Memory B cell (primary cell): ENCODE data around the gene UNK.

Experiments used
- ATAC-seq: fragments of 150-1000 bp; cut with Tn5 transposase; 2 replicates; pipeline ENCODE4 v1.10.0; 2021; ENCODE audit warnings: low read depth, mild to moderate bottlenecking, moderate library complexity
- DNase-seq, 2 donors: peaks; one replicate each; pipeline ENCODE4 v3.0.0; 2022; ENCODE audit warnings: low spot score in 2 of 2
- H3K27ac Mint-ChIP-seq: one replicate; pipeline ENCODE4 v1.8.0; 2022; ENCODE audit warnings: mild to moderate bottlenecking, moderate library complexity, mixed read lengths
- H3K27me3 Mint-ChIP-seq: one replicate; pipeline ENCODE4 v1.8.0; 2022; ENCODE audit warnings: mixed read lengths
- H3K36me3 Mint-ChIP-seq: one replicate; pipeline ENCODE4 v1.8.0; 2022; ENCODE audit warnings: mild to moderate bottlenecking, mixed read lengths
- H3K4me1 Mint-ChIP-seq: one replicate; pipeline ENCODE4 v1.8.0; 2022; ENCODE audit warnings: mixed read lengths
- H3K4me3 Mint-ChIP-seq: one replicate; pipeline ENCODE4 v1.8.0; 2022; ENCODE audit warnings: mild to moderate bottlenecking, moderate library complexity, mixed read lengths
- H3K9me3 Mint-ChIP-seq: one replicate; pipeline ENCODE4 v1.8.0; 2022; ENCODE audit warnings: mixed read lengths

The UNK gene

GRCh38 chr17:75842963-75843576 is 58.5 kb downstream of the UNK start:
- H3K27me3 Mint-ChIP-seq, result no peaks in the 10 kb centered on the region
- peak overlapping the region; percentile 94 for H3K4me3 Mint-ChIP-seq
- ATAC-seq (no peak), DNase-seq (no peak)
- H3K27ac Mint-ChIP-seq, result peak overlapping the region; percentile 89
- no peaks in the 10 kb centered on the region for H3K9me3 Mint-ChIP-seq
- peaks cover 15% of the 10 kb centered on the region for H3K4me1 Mint-ChIP-seq
- peaks cover 14% of the 10 kb centered on the region for H3K36me3 Mint-ChIP-seq

- Mint-ChIP-seq H3K27me3 (no peaks in the 10 kb centered on the region), H3K9me3 (no peaks in the 10 kb centered on the region), H3K4me1 (peaks cover 20% of the 10 kb centered on the region), H3K4me3 (peak within 1 kb of the TSS; percentile 94), H3K36me3 (peaks cover 16% of the 10 kb centered on the region), H3K27ac (peak within 1 kb of the TSS; percentile 89)
- ATAC-seq (peak; percentile 45), DNase-seq (peak; percentile 25 to 50)
Observed at GRCh38 chr17:75843577-75844529, 59.2 kb downstream of the UNK start, which contains the start of gene UNC13D. UNC13D (minus strand) TSS chr17:75844404; CDS start chr17:75844337, 67 bp downstream.

- peaks cover 19% of the 10 kb centered on the region for H3K36me3 Mint-ChIP-seq
- H3K27me3 Mint-ChIP-seq, result no peaks in the 10 kb centered on the region
- peaks cover 20% of the 10 kb centered on the region for H3K4me1 Mint-ChIP-seq
- no peak for DNase-seq
- H3K4me3 Mint-ChIP-seq, result peak overlapping the region; percentile 94
- peak; percentile 7 for ATAC-seq
- no peaks in the 10 kb centered on the region for H3K9me3 Mint-ChIP-seq
- peak overlapping the region; percentile 89 for H3K27ac Mint-ChIP-seq
Observed at GRCh38 chr17:75844530-75845057, 60.0 kb downstream of the UNK start.

- peak; percentile 83 for ATAC-seq
- H3K27me3 Mint-ChIP-seq, result no peaks in the 10 kb centered on the region
- H3K36me3 Mint-ChIP-seq, result peaks cover 21% of the 10 kb centered on the region
- no peaks in the 10 kb centered on the region for H3K9me3 Mint-ChIP-seq
- H3K4me1 Mint-ChIP-seq, result peaks cover 20% of the 10 kb centered on the region
- peak overlapping the region; percentile 69 for H3K4me3 Mint-ChIP-seq
- H3K27ac Mint-ChIP-seq, result peak overlapping the region; percentile 80
- peak; percentile 75 for DNase-seq
Observed at GRCh38 chr17:75845058-75845711, 60.6 kb downstream of the UNK start.

- Mint-ChIP-seq H3K4me3 (no peak overlapping the region), H3K27ac (peak overlapping the region; percentile 80), H3K9me3 (no peaks in the 10 kb centered on the region), H3K4me1 (peaks cover 20% of the 10 kb centered on the region), H3K36me3 (peaks cover 21% of the 10 kb centered on the region), H3K27me3 (no peaks in the 10 kb centered on the region)
- DNase-seq (no peak), ATAC-seq (no peak)
Observed at GRCh38 chr17:75845933-75846691, 61.5 kb downstream of the UNK start.

GRCh38 chr17:75846692-75847613 is 62.3 kb downstream of the UNK start:
- Mint-ChIP-seq H3K27me3 (no peaks in the 10 kb centered on the region), H3K4me1 (peaks cover 20% of the 10 kb centered on the region), H3K4me3 (no peak overlapping the region), H3K36me3 (peaks cover 21% of the 10 kb centered on the region), H3K27ac (no peak overlapping the region), H3K9me3 (no peaks in the 10 kb centered on the region)
- ATAC-seq (no peak), DNase-seq (no peak)

- Mint-ChIP-seq H3K27ac (no peak overlapping the region), H3K4me1 (peaks cover 17% of the 10 kb centered on the region), H3K27me3 (no peaks in the 10 kb centered on the region), H3K4me3 (no peak overlapping the region), H3K9me3 (no peaks in the 10 kb centered on the region), H3K36me3 (peaks cover 19% of the 10 kb centered on the region)
- no peak for ATAC-seq
- DNase-seq, result no peak
Observed at GRCh38 chr17:75847614-75848522, 63.3 kb downstream of the UNK start.

GRCh38 chr17:75848523-75849278 is 64.1 kb downstream of the UNK start:
- peak; percentile 76 to 79 for DNase-seq
- H3K4me1 Mint-ChIP-seq, result peaks cover 15% of the 10 kb centered on the region
- no peaks in the 10 kb centered on the region for H3K27me3 Mint-ChIP-seq
- H3K4me3 Mint-ChIP-seq, result no peak overlapping the region
- no peaks in the 10 kb centered on the region for H3K9me3 Mint-ChIP-seq
- H3K36me3 Mint-ChIP-seq, result peaks cover 19% of the 10 kb centered on the region
- H3K27ac Mint-ChIP-seq, result no peak overlapping the region
- peak; percentile 29 for ATAC-seq

- no peak for DNase-seq
- Mint-ChIP-seq H3K4me3 (no peak overlapping the region), H3K27me3 (no peaks in the 10 kb centered on the region), H3K4me1 (peaks cover 16% of the 10 kb centered on the region), H3K36me3 (peaks cover 19% of the 10 kb centered on the region), H3K9me3 (no peaks in the 10 kb centered on the region), H3K27ac (no peak overlapping the region)
- ATAC-seq, result no peak
Observed at GRCh38 chr17:75849279-75849646, 64.7 kb downstream of the UNK start.

GRCh38 chr17:75849724-75850123 is 65.1 kb downstream of the UNK start:
- H3K36me3 Mint-ChIP-seq, result peaks cover 19% of the 10 kb centered on the region
- no peak overlapping the region for H3K4me3 Mint-ChIP-seq

GRCh38 chr17:75850928-75851692 is 66.5 kb downstream of the UNK start:
- Mint-ChIP-seq H3K27ac (no peak overlapping the region), H3K36me3 (peaks cover 15% of the 10 kb centered on the region), H3K4me1 (peaks cover 11% of the 10 kb centered on the region), H3K9me3 (no peaks in the 10 kb centered on the region), H3K27me3 (no peaks in the 10 kb centered on the region), H3K4me3 (no peak overlapping the region)
- ATAC-seq (no peak), DNase-seq (no peak)

More at GRCh38 chr17:75849724-75850123, 65.1 kb downstream of the UNK start:
- no peak for DNase-seq
- Mint-ChIP-seq H3K9me3 (no peaks in the 10 kb centered on the region), H3K4me1 (peaks cover 16% of the 10 kb centered on the region), H3K27me3 (no peaks in the 10 kb centered on the region), H3K27ac (no peak overlapping the region)
- no peak for ATAC-seq
